HG03159 (cell line): ENCODE measurements around the gene PNO1.

Source experiments
- ATAC-seq: cut with Tn5 transposase; IDR thresholded peaks from one replicate; pipeline ENCODE4 v1.9.1; 2021; ENCODE audit warnings: mild to moderate bottlenecking, moderate library complexity; ENCODE audit not compliant: unreplicated experiment

The PNO1 gene

GRCh38 chr2:68193144-68193543 lies 35.5 kb downstream of the PNO1 start:
- ATAC-seq = no peak

- ATAC-seq = no peak
These were observed 36.2 kb downstream of the PNO1 start for GRCh38 chr2:68193787-68194372.

GRCh38 chr2:68195096-68195495 lies 37.4 kb downstream of the PNO1 start:
- no peak for ATAC-seq

- ATAC-seq = no peak
These were observed 38.5 kb downstream of the PNO1 start for GRCh38 chr2:68196120-68196716.

- no peak for ATAC-seq
These were observed 42.6 kb downstream of the PNO1 start for GRCh38 chr2:68200157-68200787.

- peak; percentile 93 for ATAC-seq
These were observed 45.9 kb downstream of the PNO1 start for GRCh38 chr2:68203587-68203986.

GRCh38 chr2:68206793-68207192 lies 49.1 kb downstream of the PNO1 start:
- ATAC-seq = no peak

GRCh38 chr2:68214381-68214780 lies 56.7 kb downstream of the PNO1 start:
- ATAC-seq = peak; percentile 71

GRCh38 chr2:68216454-68217310 lies 59.0 kb downstream of the PNO1 start:
- no peak for ATAC-seq

GRCh38 chr2:68217729-68218128 lies 60.0 kb downstream of the PNO1 start:
- no peak for ATAC-seq

- no peak for ATAC-seq
These were observed 60.7 kb downstream of the PNO1 start for GRCh38 chr2:68218343-68218901.

GRCh38 chr2:68222287-68222686 lies 64.6 kb downstream of the PNO1 start:
- ATAC-seq = no peak

- no peak for ATAC-seq
These were observed 65.7 kb downstream of the PNO1 start for GRCh38 chr2:68223419-68223818.

- peak; percentile 58 for ATAC-seq
These were observed 67.5 kb downstream of the PNO1 start for GRCh38 chr2:68225119-68225632.
